Hindlimb muscle (tissue), 1 donor: Measurements from ENCODE around the gene S100A7A. TPM values are rescaled to one million over a fixed set of nuclear protein-coding genes. Genes with fewer than 3 reads are reported as not detected.
"Not testable (repeated sequence)": the region's sequence is repeated elsewhere in the genome, so short reads cannot be mapped to it uniquely, and the experiment has no call there.

Source experiments
- DNase-seq: peaks from one replicate; pipeline ENCODE4 v3.0.0-alpha.2; 2013
- polyA plus RNA-seq: library from polyadenylated mRNA; unstranded; fragments of 120-200 nt; gene quantifications from one replicate; pipeline ENCODE4 v1.2.1, GENCODE V29; 2013; ENCODE audit not compliant: insufficient read length

Gene S100A7A
- polyA plus RNA-seq, 1 donor = not detected

DNA sequence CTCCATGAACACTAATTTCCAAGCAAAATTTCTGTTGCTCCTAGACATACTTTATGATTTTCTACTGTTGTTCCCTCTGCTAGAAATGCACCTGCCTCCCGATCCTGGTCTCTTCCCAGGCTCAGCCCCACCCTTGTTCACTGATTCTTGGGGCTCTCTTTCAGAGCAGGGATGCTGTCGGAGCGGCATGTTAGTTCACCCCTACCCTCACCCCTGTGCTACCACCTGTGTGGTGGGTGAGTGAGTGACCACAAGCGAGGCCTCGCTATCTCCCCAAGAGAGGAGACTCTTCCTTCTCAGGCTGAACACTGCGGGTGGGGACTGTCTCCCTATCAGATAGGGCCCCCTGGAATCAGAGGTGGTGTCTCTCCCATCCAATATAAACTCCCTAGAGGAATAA is 20.5 kb upstream of the S100A7A start:
- DNase-seq = no peak

DNA sequence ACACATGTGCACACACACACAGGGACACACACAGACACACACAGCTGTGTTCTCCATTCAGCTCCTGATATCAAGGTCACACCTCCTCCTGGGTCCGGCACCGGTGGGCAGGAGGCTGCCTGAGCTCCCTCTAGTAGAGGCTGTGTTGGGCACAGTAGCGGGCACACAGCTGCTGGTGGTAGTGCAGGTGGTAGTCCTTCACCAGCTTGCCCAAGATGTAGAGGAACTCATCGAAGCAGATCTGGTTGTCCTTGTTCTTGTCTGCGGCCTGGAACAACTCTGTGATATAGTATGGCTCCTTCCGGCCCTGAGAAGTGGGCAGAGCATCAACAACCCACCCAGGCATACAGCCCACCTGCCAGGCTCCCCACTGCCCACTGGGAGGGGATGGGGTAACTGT is 19.9 kb upstream of the S100A7A start:
- no peak for DNase-seq

DNA sequence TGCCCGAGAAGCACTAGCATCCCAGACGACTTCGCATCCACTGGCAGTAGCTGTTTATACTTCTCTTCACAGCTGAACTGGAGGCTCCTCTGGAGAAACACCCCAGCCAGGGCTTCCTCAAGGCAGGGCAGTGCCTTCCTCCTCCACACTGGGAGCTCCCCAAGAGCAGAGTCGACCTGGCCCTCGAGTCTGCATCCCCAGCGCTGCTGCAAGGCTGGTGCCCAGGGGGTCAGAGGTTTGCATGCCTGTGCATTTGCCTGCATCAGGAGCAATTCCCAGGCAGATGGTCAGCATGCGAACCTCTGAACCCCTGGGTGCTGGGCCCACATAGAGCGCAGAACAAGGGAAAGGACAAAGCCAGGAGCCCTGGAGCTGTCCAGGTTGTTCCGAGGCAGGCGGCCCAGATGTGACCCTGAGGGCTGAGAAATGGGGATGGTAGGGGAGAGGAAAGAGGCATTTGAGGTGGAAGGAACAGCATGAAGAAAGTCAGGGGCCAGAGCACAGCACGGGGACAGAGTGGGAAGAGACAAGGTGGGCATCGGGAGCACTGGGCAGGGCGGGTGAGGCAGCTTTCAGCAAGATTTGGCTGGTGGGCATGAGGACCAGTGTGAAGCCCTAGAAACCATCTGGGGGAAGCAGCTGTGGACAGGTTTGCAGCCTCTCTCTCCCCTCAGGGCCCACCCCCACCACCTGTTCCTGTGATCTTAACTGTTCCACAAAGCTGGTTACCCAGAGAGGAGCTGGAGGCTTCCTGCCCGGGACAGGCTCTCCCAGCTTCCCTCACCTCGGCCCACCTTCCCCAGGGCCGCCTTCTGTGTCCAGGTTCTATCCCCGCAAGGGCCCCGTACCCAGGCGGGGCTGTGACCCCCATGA is 19.0 kb upstream of the S100A7A start:
- no peak for DNase-seq

DNA sequence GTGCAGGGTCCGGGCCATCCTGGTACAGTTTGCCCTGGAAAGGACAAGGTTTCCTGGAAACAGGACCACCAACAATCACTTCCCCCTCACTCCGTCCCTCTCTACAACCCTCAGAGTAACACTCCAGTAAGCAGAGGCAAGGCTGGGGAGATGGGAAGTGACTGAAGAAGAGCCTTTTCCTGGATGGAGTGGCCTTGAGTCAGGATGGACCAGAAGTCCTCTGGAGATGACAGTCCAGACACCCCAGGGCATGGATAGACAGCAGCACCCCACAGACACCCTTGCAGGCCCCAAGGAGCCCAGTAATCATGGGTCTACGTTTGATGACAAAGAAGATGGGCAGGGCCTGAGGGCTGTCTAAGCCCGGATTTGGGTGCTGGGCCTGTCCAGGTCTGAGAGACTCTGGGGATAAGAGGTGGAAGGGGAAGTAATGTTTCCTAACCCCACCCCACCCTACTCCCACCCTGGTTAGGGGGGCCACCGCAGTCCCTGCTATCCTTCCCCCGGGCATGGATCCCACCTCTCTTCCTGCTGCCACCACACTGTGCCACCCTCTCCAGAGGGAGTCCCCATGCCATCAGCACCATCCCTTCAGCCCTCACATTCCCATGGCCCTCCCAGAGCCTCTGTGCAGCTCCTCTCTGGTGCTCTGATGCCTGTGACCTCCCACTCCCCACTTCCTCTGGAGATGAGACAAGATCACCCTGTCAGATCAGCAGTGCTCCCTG is 18.2 kb upstream of the S100A7A start:
- no peak for DNase-seq

DNA sequence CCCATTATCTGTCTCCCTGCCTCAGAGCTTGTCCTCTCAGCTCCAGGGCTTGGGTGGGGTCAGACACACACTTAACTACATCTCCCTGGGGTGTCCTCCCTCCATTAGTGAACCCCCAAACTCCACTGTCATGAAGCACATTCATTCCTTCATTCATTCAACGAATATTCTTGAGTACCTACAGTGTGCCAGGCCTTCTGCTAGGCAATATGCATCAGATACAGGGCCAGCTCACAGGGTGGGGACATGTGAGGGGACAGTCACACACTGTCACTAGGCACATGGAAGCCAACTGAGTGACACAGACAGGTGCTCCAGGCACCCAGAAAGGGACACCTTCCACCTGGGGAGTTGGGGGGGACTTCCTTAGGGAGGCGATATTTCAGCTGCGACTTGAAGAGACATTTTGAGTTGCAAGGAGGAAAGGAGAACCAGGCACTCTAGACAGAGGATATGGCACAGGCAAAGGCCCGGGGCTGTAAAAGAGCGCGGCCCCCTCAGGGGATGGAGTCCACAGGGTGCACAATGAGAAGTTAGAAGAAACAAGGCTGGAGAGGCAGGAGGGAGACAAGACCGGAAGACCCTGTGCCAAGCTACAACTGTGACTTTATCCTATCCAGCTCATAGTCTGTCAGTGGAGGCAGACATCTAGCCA is 16.8 kb upstream of the S100A7A start:
- DNase-seq = no peak

DNA sequence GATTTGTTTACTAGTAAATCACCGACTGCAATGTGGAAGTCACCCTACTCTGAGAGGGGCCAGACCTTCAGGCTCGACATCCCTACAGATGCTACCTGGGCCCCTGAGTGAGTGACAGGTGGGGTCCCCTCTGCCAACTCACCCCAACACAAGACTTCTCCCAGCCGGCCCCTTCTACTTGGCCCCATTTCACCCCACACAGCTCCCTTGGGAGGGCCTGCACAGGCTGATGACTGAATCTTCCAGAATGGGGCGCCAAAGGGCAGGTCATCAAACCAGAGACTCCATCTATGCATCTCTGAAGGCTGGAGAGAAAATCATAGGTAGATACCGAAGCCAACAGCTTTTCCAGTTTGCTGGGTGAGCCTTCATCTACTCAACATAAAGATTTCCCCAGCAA is 16.1 kb upstream of the S100A7A start:
- DNase-seq = no peak

DNA sequence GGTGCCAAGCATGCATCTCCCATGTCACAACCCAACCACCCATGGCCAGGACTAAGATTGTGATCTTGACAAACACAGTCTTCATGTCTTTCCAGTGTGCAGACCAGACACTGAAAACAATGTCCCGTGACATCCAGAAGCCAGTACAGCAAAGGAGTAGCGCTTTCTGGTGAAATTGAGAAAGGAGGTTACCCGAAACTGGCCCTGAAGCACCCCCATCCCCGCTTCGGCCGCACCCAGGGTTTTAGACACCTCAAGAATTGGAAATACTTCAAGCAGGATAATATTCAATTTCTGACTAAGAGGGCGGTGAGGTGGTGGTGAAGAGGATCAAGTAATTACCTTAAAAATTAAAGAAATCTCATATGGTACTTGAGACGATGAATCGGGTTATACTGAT is 14.9 kb upstream of the S100A7A start:
- no peak for DNase-seq

DNA sequence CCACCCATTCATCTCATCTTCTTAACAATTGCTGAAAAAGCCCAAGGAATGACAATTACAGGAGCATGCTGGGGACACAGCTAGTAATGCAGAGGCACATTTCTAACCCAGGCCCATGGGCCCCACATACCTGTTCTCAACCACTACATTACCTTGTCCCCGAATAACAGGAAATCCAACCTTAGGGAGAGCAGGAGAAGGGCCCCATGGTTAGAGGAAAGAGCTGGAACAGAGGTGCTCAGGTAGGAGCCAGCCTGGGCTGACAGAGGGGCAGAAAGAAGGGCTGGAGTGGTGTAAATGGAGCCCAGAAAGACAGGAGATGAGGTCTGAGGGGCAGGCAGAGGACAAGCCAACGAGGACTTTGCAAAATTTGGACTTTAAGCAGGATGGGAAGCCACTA is 14.1 kb upstream of the S100A7A start:
- DNase-seq = no peak

DNA sequence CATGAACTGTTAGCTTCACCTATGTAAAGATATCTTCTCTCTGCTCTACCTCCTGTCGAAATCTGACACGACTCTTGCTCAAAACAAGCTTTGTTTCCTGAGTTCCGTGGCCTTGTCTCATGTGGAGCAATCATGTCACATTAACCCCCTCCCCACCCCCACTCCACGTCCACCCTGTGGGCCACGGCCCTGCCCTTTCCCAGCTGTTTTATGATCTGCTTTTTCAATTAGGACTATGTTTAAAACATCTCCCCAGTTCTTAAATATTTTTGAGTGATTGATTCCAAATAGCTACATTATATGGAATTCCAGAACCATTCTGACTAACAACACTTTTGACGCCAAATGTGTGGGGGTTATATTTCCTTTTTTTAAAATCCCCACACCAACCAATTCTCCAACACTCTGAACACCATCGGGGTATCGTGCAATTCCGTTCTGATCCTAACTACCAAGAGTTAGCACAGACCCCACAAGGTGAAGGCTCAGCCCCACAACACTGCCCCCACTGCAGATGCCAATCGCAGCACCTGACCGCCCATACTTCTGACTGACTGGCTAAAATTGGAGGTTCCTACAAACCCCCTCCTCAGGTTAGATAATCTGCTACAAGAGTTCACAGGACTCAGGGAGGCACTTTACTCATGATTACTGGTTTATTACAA is 12.8 kb upstream of the S100A7A start:
- DNase-seq = no peak

DNA sequence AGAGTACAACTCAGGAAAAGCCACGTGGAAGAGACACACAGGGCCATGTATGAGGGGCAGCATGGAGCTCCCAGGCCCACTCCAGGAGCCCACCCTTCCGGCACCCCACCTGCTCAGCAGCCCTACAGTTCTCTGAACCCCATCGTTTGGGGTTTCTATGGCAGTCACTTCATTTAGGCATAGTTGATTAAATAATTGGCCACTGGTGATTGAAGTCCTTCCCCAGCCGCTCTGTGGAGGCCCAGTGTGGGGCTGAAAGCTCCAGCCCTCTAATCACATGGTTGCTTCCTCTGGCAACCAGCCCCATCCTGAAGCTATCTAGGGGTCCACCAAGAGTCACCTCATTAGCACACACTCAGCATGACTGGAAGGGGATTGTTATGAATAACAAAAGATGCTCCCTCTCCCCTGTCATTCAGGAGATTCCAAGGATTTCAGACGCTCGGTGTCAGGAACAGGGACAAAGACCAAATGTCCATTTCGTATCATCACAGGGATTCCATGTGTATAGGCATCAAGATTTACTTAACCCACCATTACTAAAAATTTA is 12.2 kb upstream of the S100A7A start:
- DNase-seq = no peak

DNA sequence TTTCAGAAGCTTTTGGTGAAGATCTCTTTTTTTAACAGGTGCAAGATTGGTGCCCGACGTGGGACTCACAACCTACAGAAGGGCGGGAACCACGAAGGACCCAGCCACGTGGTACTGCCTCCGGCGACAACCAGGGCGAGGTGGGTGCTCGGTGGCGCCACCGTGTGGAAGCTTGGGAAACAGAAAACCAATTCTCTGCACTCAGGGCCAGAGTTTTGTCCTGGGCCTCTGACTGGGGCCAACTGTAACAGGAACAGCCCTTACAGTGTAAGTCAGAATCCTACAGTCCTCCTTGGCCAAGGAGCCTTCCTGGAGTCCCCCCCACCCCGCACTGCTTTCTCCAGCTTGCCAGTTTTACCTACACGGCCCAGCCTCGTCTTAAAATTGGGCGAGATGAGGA is 11.6 kb upstream of the S100A7A start:
- no peak for DNase-seq

DNA sequence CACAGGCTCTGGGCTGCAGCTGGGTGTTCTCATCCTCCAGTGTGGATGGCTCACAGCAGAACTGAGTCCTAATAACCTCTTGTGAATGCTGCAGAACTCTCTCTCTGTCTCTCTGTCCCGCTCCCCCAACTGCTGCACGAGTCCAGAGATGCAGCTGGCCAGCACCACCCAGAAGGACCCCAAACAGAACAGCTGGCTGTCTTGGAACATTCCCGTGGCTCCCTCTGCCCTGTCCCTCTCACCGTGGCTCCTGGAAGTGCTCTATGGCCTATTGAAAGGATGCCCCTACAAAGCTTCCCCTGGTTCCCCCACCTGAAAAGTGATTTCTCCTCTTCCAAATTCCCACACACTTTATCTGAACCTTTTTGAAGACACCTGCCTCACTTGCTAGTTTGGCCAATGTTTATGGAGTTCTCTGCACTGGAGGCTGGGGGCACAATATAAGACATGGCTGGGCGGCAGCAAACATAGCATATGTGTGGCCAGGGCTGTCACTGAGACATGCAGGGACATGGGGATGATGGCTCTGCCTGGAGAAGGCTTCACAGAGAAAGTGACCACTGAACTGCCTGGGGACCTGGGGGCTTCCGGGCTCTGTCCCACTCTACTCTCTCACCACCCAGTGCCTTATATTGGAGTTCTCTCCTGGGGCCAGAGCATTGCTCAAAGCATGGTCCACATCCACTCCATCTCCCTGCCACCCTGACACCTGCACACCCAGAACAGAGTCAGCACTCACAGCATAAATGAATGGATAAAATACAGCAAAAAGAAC is 10.3 kb upstream of the S100A7A start:
- not testable (repeated sequence) for DNase-seq

DNA sequence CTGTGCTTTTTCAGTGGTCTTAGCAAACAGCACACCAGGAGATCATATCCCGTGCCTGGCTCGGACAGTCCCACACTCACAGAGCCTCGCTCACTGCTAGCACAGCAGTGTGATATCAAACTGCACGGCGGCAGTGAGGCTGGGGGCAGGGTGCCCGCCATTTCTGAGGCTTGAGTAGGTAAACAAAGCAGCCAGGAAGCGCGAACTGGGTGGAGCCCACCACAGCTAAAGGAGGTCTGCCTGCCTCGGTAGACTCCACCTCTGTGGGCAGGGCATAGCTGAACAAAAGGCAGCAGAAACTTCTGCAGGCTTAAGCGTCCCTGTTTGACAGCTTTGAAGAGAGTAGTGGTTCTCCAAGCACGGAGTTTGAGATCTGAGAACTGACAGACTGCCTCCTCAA is 9.0 kb upstream of the S100A7A start:
- not testable (repeated sequence) for DNase-seq

DNA sequence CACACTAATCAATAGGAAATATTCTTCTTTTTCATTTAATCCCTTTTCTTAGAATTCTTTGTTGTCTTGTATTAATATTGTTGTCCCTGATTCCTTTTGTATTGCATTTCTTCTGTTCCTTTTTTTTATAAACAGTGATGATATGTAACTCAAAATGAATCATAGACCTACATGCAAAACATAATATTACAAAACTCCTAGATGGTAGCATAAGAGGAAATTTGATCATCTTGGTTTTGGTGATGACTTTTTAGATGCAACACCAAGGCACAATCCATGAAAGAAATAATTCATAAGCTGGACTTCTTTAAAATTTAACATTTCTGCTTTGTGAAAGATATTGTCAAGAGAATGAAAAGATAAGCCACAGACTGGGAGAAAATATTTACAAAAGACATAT is 2.4 kb upstream of the S100A7A start:
- not testable (repeated sequence) for DNase-seq

DNA sequence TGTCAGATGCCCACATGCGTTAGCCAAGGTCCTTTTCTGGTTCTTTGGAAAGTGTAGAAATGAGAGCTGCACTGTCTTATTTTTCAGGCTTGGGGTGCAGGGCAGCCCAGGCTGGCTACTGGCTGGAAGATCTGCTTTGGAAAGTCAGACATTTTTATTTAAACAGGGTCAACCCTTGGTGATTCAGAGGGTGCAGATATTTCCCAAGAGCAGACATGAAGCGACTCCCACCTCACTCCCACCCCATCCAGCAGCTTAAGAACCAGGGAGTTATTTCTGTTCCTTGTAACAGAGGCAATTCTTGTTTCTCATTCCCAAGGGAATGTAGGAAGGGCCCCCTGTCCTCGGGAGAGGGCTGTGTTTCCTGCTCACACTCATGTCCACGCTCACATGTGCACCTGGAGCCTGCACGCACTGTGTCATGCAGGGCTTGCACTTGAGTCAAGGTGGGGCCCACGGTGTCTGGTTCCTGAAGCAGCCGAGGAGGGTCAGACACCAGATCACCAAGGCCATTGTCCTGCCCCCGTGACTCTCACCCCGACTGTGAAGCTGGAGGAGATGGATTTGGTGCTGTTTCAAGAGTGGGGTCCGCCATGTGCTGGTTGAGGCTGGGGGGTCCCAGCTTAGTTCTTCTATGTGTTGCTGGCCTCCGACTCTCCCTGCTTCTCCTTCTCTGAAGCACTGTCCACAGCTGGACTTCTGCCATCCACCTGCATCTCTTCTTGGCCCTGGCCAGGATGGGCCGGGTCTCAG is 992 bp downstream of the S100A7A start:
- DNase-seq = no peak

DNA sequence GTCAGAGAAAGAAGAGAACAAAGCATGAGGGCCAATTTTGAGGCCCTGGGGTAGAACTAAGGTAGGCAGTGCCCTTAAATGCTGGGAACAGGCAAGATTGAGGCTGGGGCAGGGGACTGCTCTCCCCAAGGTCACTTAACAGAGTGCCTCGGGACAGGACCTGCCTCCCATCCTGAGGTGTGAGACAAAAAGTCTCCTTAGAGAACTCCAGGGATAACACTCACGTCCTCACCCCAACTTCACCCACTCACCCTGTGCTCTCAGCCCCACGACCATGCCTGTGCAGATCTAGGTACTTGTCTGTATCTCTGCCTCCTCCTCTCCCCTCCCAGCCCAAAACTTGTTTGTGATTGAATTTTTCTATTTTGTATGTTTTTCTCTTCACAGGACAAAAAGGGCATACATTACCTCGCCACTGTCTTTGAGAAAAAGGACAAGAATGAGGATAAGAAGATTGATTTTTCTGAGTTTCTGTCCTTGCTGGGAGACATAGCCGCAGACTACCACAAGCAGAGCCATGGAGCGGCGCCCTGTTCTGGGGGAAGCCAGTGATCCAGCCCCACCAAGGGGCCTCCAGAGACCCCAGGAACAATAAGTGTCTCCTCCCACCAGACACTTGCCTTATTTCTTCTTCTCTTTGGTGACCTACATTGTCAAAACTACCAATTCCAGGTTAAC is 2.6 kb downstream of the S100A7A start:
- not testable (repeated sequence) for DNase-seq

DNA sequence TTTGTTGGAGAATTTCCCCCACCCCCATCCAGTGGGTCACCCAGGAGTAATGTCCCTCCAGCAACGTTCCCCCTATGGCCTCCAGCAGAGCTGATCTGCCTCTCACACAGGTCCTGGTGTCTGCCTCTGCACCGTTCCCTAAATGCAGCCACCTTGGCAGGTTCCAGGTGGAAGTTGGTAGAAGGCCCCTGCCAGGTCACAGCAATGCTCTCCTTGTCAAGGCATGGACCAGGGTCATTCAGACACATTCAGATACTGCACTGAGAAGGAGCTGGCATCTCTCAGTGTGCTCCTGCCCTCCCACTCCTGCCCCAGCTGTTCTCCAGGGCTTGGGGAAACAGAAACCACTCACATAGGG is 3.1 kb downstream of the S100A7A start:
- DNase-seq = not testable (repeated sequence)

DNA sequence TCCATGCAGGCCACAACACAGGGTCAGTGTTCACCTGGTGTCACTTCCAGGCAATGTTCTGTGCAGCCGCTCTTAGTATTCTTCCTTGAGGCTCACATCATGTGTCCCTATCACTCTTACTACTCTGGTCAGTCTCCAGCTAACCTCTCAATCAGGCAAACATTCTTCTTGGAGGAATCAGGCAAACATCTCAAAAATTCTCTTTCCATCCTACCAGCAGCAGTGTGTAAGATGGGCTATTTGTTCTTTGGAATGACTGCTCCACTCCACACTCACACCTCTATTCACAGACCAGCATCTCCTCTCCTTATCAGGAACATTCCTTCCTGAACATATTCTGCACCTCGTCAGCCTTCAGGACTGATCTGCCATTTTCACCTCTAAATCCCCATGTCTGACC is 4.0 kb downstream of the S100A7A start:
- no peak for DNase-seq

DNA sequence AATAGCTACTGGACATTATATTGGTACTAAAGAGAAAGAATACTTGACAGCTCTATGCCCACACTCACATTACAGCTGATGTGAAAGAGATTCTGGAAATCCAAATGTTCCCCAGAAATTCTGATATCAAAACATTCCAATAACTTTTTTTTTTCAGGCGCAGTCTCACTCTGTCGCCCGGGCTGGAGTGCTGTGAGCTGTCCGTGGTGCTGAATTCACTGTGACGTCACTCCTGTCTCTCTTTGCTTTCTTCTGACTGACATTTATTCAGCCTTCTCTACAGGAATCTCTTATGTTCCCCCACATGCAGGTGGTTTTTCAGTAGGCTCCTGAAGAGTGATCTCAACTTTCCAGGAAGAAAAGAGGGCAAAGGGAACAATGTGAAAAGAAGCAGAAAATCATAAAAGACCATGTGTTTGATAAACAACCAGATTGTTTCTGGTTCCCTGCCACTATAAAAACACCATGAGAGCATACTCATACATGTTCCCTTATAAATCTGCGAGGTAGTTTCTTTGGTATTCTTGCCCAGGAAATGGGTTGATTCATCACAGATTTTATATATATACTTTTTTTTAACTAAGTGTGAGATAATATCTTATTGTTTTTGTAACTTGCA is 6.2 kb downstream of the S100A7A start:
- peak; percentile 81 for DNase-seq

DNA sequence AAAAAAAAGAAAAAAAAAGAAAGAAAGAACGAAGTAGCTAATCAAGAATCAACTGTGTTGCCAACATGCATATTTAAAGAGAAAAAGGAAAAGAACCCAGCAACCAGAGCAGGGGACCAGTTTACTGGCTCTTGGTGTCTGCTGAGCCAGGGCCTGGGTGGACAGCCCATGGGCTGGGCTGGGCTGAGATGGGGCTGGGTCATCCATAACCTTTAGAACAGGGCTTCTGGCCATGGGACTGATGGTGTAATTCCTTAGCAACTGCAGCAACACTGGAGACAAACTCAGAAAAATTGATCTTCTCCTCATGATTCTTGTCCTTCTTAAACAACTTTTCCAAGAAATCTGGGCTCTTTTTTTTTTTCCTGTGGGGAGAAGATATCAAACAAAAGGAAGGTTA is 10.5 kb downstream of the S100A7A start:
- no peak for DNase-seq
